ENCODE measurements around the gene GALNT2. TPM values are rescaled to one million over a fixed set of nuclear protein-coding genes. Genes with fewer than 3 reads are reported as not detected.
A peak's percentile ranks its signal among the peaks of the same experiment; 100 is the strongest.

GALNT2 gene
- total and polyA plus RNA-seq, 2 donors from 2014 or later: 20.2 to 59.2 TPM

GRCh38 chr1:230129341-230129740, 62.3 kb downstream of the GALNT2 start:
- Histone ChIP-seq H3K27ac (ENCODE audit: low read depth in 2 of 2, low read length in 2 of 2) (no peak overlapping the region), H3K9ac (ENCODE audit: low read length in 3 of 3) (no peak overlapping the region), H3K27me3 (ENCODE audit: control insufficient read depth, insufficient read depth, low read length) (no peaks in the 10 kb centered on the region), H3K4me3 (ENCODE audit: low read length in 3 of 3) (no peak overlapping the region), H3K36me3 (ENCODE audit: control insufficient read depth in 2 of 3, insufficient read depth in 3 of 3, low read length in 3 of 3) (no peaks in the 10 kb centered on the region), H3K4me1 (ENCODE audit: control insufficient read depth in 2 of 3, insufficient read depth in 2 of 3, low read depth in 1 of 3, low read length in 3 of 3) (peaks cover 0 to 7% (median 7%) of the 10 kb centered on the region in 3 donors), H3K9me3 (ENCODE audit: control insufficient read depth in 2 of 3, insufficient read depth in 1 of 3, low read length in 3 of 3) (no peaks in the 10 kb centered on the region)
- no peak for DNase-seq
- no peak for TF ChIP-seq CTCF (IDR thresholded peaks at IDR 0.05; ENCODE audit: borderline replicate concordance, extremely low read depth, insufficient read depth)
- no peak for FAIRE-seq
- intact Hi-C loops (cut with DNase I): no loop called here

- Histone ChIP-seq H3K27me3 (ENCODE audit: control insufficient read depth, insufficient read depth, low read length) (no peaks in the 10 kb centered on the region), H3K9ac (ENCODE audit: low read length in 3 of 3) (no peak overlapping the region), H3K9me3 (ENCODE audit: control insufficient read depth in 2 of 3, insufficient read depth in 1 of 3, low read length in 3 of 3) (no peaks in the 10 kb centered on the region), H3K4me1 (ENCODE audit: control insufficient read depth in 2 of 3, insufficient read depth in 2 of 3, low read depth in 1 of 3, low read length in 3 of 3) (peaks cover 0 to 7% (median 7%) of the 10 kb centered on the region in 3 donors), H3K27ac (ENCODE audit: low read depth in 2 of 2, low read length in 2 of 2) (no peak overlapping the region), H3K36me3 (ENCODE audit: control insufficient read depth in 2 of 3, insufficient read depth in 3 of 3, low read length in 3 of 3) (no peaks in the 10 kb centered on the region), H3K4me3 (ENCODE audit: low read length in 3 of 3) (no peak overlapping the region)
- FAIRE-seq (no peak), DNase-seq (peak in 4 of 5 donors; percentile 84 to 92 (median 88))
- intact Hi-C loops (cut with DNase I): no loop called here
- no peak for TF ChIP-seq CTCF (IDR thresholded peaks at IDR 0.05; ENCODE audit: borderline replicate concordance, extremely low read depth, insufficient read depth)
Observed at GRCh38 chr1:230130172-230130944, 63.3 kb downstream of the GALNT2 start.

GRCh38 chr1:230131457-230131856, 64.4 kb downstream of the GALNT2 start:
- intact Hi-C loops (cut with DNase I): no loop called here
- Histone ChIP-seq H3K27me3 (ENCODE audit: control insufficient read depth, insufficient read depth, low read length) (no peaks in the 10 kb centered on the region), H3K27ac (ENCODE audit: low read depth in 2 of 2, low read length in 2 of 2) (no peak overlapping the region), H3K4me1 (ENCODE audit: control insufficient read depth in 2 of 3, insufficient read depth in 2 of 3, low read depth in 1 of 3, low read length in 3 of 3) (peaks cover 0 to 7% (median 7%) of the 10 kb centered on the region in 3 donors), H3K36me3 (ENCODE audit: control insufficient read depth in 2 of 3, insufficient read depth in 3 of 3, low read length in 3 of 3) (no peaks in the 10 kb centered on the region), H3K9me3 (ENCODE audit: control insufficient read depth in 2 of 3, insufficient read depth in 1 of 3, low read length in 3 of 3) (no peaks in the 10 kb centered on the region), H3K9ac (ENCODE audit: low read length in 3 of 3) (no peak overlapping the region), H3K4me3 (ENCODE audit: low read length in 3 of 3) (no peak overlapping the region)
- DNase-seq (no peak), FAIRE-seq (no peak)
- TF ChIP-seq CTCF (IDR thresholded peaks at IDR 0.05; ENCODE audit: borderline replicate concordance, extremely low read depth, insufficient read depth): no peak

All from kidney (tissue), 14 donors.